WTC11 (cell line): ENCODE data around the gene GSTM1. TPM values are rescaled to one million over a fixed set of nuclear protein-coding genes. Genes with fewer than 3 reads are reported as not detected.

Source experiments
- ATAC-seq: fragments of 200-7000 bp; cut with Tn5 transposase; 2 replicates; pipeline ENCODE4 v1.10.0; 2021; ENCODE audit warnings: mild to moderate bottlenecking, moderate library complexity
- CTCF ChIA-PET: fragments of 300-600 bp; sonication (Branson Sonifier 250); formaldehyde crosslinking; loops from one replicate; lab custom pipeline; 2021; ENCODE audit warnings: antibody characterized with exemption; lab: Charles Lee
- POLR2A ChIA-PET: fragments of 350-600 bp; sonication (Branson Sonifier 250); formaldehyde crosslinking; loops from one replicate; lab custom pipeline; 2021; ENCODE audit warnings: antibody characterized with exemption; lab: Charles Lee
- DNase-seq: peaks from one replicate; pipeline ENCODE4 v3.0.0; 2021; ENCODE audit warnings: low spot score
- H3K27ac Mint-ChIP-seq: 2 replicates; pipeline ENCODE4 v1.8.0; 2021; ENCODE audit warnings: mixed read lengths
- H3K27me3 Mint-ChIP-seq: 2 replicates; pipeline ENCODE4 v1.8.0; 2021; ENCODE audit warnings: low read depth, mild to moderate bottlenecking, moderate library complexity, mixed read lengths
- H3K36me3 Mint-ChIP-seq: 2 replicates; pipeline ENCODE4 v1.8.0; 2021; ENCODE audit warnings: mixed read lengths
- H3K4me1 Mint-ChIP-seq: 2 replicates; pipeline ENCODE4 v1.8.0; 2022; ENCODE audit warnings: mixed read lengths
- H3K4me3 Mint-ChIP-seq: 2 replicates; pipeline ENCODE4 v1.8.0; 2021; ENCODE audit warnings: mild to moderate bottlenecking, moderate library complexity, mixed read lengths
- H3K9me3 Mint-ChIP-seq: 2 replicates; pipeline ENCODE4 v1.8.0; 2021; ENCODE audit warnings: mixed read lengths
- ATF1 ChIP-seq: sonication (generic); formaldehyde crosslinking; IDR thresholded peaks from 2 replicates; pipeline ENCODE4 v1.8.1; 2023; ENCODE audit warnings: mild to moderate bottlenecking, moderate library complexity, missing genetic modification reagents
- CREM ChIP-seq: sonication (generic); formaldehyde crosslinking; IDR thresholded peaks from 2 replicates; pipeline ENCODE4 v1.8.1; 2022; ENCODE audit warnings: mild to moderate bottlenecking, missing genetic modification reagents, moderate library complexity
- SP1 ChIP-seq: sonication (generic); formaldehyde crosslinking; conservative IDR thresholded peaks from 2 replicates; pipeline ENCODE4 v1.8.1; 2022; ENCODE audit warnings: missing genetic modification reagents
- TCF7 ChIP-seq: sonication (generic); formaldehyde crosslinking; IDR thresholded peaks from 2 replicates; pipeline ENCODE4 v1.8.0; 2022; ENCODE audit warnings: mild to moderate bottlenecking, low read depth, missing genetic modification reagents, moderate library complexity
- ZNF138 ChIP-seq: sonication (generic); formaldehyde crosslinking; conservative IDR thresholded peaks from 2 replicates; pipeline ENCODE4 v1.8.1; 2022; ENCODE audit warnings: mild to moderate bottlenecking, moderate library complexity, missing genetic modification reagents
- ZNF396 ChIP-seq: fragments of 250-450 bp; sonication (Bioruptor Pico); IDR thresholded peaks from 2 replicates; pipeline ENCODE4 v1.8.0; 2021; ENCODE audit warnings: mild to moderate bottlenecking, moderate library complexity, borderline replicate concordance
- total RNA-seq: library from RNA; stranded (reverse); gene quantifications from 3 replicates; pipeline ENCODE4 v1.2.3, GENCODE V29; 2021
- TF ChIP-seq, protein P1 (sequence below): fragments of 250-450 bp; sonication (Bioruptor Pico); IDR thresholded peaks from 2 replicates; pipeline ENCODE4 v1.8.0; 2021; ENCODE audit warnings: mild to moderate bottlenecking
- TF ChIP-seq, protein P2 (sequence below): fragments of 250-450 bp; sonication (Bioruptor Pico); IDR thresholded peaks from 2 replicates; pipeline ENCODE4 v1.9.0; 2021; ENCODE audit warnings: mild to moderate bottlenecking, borderline replicate concordance
- TF ChIP-seq, protein P3 (sequence below): sonication (generic); formaldehyde crosslinking; IDR thresholded peaks from 2 replicates; pipeline ENCODE4 v1.8.1; 2023; ENCODE audit warnings: mild to moderate bottlenecking, missing genetic modification reagents, moderate library complexity
- TF ChIP-seq, protein P4 (sequence below): sonication (generic); formaldehyde crosslinking; IDR thresholded peaks from 2 replicates; pipeline ENCODE4 v1.8.1; 2023; ENCODE audit warnings: mild to moderate bottlenecking, missing genetic modification reagents
- TF ChIP-seq, protein P5 (sequence below): sonication (generic); formaldehyde crosslinking; conservative IDR thresholded peaks from 2 replicates; pipeline ENCODE4 v1.8.1; 2023; ENCODE audit warnings: mild to moderate bottlenecking, low read depth, missing genetic modification reagents, moderate library complexity
- TF ChIP-seq, protein P6 (sequence below): sonication (generic); formaldehyde crosslinking; IDR thresholded peaks from 2 replicates; pipeline ENCODE4 v1.8.1; 2023; ENCODE audit warnings: mild to moderate bottlenecking, missing genetic modification reagents, moderate library complexity
- TF ChIP-seq, protein P7 (sequence below): sonication (generic); formaldehyde crosslinking; IDR thresholded peaks from 2 replicates; pipeline ENCODE4 v1.8.1; 2022; ENCODE audit warnings: missing genetic modification reagents, borderline replicate concordance
- TF ChIP-seq, protein P8 (sequence below): sonication (generic); formaldehyde crosslinking; IDR thresholded peaks from 2 replicates; pipeline ENCODE4 v1.8.1; 2022; ENCODE audit warnings: mild to moderate bottlenecking, missing genetic modification reagents, moderate library complexity, borderline replicate concordance
- TF ChIP-seq, protein P9 (sequence below): sonication (generic); formaldehyde crosslinking; IDR thresholded peaks from 2 replicates; pipeline ENCODE4 v1.8.0; 2022; ENCODE audit warnings: mild to moderate bottlenecking, missing genetic modification reagents
- TF ChIP-seq, protein P10 (sequence below): fragments of 200-600 bp; IDR thresholded peaks from 2 replicates; pipeline ENCODE4 v1.8.0; 2022; ENCODE audit warnings: antibody characterized with exemption

The GSTM1 gene
- total RNA-seq, 1 experiment from 2014 or later = not detected

DNA sequence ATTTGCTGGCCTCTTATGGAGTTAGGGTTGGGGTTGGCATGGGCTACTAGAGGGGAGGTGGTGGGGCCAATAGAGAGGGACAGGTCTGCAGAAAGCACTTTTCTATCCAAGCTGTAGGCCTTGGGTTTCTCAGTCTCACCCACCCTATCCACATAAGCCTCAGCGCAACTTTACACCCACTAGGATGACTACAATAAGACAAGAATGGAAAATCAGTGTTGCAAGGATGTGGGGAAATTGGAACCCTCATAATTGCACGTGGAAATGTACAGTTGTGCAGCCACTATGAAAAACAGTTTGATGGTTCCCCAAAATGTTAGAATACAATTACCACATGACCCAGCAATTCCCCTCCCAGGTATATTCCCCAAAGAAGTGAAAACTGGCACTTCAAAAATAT, 45.8 kb upstream of the GSTM1 start:
- no peaks in the 10 kb centered on the region for H3K9me3 Mint-ChIP-seq
- no peaks in the 10 kb centered on the region for H3K36me3 Mint-ChIP-seq
- ChIA-PET CTCF (interaction anchor here (2.8 to 6.8 kb wide), 8 partner anchors 9 to 343 kb away, joined by 15 to 188 read pairs (median 72); partner anchors contain the start of genes AHCYL1, AMPD2 and GNAT2), POLR2A (no interaction called here)
- H3K4me1 Mint-ChIP-seq = peaks cover 7% of the 10 kb centered on the region
- H3K27me3 Mint-ChIP-seq = peaks cover 5% of the 10 kb centered on the region; the same call in 1 of the 2 replicates
- ATAC-seq (no peak), DNase-seq (no peak)
- no peak overlapping the region for H3K4me3 Mint-ChIP-seq
- no peak overlapping the region for H3K27ac Mint-ChIP-seq
- TF ChIP-seq, protein P1, sequence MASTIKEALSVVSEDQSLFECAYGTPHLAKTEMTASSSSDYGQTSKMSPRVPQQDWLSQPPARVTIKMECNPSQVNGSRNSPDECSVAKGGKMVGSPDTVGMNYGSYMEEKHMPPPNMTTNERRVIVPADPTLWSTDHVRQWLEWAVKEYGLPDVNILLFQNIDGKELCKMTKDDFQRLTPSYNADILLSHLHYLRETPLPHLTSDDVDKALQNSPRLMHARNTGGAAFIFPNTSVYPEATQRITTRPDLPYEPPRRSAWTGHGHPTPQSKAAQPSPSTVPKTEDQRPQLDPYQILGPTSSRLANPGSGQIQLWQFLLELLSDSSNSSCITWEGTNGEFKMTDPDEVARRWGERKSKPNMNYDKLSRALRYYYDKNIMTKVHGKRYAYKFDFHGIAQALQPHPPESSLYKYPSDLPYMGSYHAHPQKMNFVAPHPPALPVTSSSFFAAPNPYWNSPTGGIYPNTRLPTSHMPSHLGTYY (CRISPR knock-in tag) = no peak
- TF ChIP-seq, protein P2, sequence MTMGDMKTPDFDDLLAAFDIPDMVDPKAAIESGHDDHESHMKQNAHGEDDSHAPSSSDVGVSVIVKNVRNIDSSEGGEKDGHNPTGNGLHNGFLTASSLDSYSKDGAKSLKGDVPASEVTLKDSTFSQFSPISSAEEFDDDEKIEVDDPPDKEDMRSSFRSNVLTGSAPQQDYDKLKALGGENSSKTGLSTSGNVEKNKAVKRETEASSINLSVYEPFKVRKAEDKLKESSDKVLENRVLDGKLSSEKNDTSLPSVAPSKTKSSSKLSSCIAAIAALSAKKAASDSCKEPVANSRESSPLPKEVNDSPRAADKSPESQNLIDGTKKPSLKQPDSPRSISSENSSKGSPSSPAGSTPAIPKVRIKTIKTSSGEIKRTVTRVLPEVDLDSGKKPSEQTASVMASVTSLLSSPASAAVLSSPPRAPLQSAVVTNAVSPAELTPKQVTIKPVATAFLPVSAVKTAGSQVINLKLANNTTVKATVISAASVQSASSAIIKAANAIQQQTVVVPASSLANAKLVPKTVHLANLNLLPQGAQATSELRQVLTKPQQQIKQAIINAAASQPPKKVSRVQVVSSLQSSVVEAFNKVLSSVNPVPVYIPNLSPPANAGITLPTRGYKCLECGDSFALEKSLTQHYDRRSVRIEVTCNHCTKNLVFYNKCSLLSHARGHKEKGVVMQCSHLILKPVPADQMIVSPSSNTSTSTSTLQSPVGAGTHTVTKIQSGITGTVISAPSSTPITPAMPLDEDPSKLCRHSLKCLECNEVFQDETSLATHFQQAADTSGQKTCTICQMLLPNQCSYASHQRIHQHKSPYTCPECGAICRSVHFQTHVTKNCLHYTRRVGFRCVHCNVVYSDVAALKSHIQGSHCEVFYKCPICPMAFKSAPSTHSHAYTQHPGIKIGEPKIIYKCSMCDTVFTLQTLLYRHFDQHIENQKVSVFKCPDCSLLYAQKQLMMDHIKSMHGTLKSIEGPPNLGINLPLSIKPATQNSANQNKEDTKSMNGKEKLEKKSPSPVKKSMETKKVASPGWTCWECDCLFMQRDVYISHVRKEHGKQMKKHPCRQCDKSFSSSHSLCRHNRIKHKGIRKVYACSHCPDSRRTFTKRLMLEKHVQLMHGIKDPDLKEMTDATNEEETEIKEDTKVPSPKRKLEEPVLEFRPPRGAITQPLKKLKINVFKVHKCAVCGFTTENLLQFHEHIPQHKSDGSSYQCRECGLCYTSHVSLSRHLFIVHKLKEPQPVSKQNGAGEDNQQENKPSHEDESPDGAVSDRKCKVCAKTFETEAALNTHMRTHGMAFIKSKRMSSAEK = no peak
- TF ChIP-seq, protein P3, sequence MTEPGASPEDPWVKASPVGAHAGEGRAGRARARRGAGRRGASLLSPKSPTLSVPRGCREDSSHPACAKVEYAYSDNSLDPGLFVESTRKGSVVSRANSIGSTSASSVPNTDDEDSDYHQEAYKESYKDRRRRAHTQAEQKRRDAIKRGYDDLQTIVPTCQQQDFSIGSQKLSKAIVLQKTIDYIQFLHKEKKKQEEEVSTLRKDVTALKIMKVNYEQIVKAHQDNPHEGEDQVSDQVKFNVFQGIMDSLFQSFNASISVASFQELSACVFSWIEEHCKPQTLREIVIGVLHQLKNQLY = no peak
- TF ChIP-seq, protein P4, sequence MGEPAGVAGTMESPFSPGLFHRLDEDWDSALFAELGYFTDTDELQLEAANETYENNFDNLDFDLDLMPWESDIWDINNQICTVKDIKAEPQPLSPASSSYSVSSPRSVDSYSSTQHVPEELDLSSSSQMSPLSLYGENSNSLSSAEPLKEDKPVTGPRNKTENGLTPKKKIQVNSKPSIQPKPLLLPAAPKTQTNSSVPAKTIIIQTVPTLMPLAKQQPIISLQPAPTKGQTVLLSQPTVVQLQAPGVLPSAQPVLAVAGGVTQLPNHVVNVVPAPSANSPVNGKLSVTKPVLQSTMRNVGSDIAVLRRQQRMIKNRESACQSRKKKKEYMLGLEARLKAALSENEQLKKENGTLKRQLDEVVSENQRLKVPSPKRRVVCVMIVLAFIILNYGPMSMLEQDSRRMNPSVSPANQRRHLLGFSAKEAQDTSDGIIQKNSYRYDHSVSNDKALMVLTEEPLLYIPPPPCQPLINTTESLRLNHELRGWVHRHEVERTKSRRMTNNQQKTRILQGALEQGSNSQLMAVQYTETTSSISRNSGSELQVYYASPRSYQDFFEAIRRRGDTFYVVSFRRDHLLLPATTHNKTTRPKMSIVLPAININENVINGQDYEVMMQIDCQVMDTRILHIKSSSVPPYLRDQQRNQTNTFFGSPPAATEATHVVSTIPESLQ (CRISPR knock-in tag) = no peak
- TF ChIP-seq, protein P5, sequence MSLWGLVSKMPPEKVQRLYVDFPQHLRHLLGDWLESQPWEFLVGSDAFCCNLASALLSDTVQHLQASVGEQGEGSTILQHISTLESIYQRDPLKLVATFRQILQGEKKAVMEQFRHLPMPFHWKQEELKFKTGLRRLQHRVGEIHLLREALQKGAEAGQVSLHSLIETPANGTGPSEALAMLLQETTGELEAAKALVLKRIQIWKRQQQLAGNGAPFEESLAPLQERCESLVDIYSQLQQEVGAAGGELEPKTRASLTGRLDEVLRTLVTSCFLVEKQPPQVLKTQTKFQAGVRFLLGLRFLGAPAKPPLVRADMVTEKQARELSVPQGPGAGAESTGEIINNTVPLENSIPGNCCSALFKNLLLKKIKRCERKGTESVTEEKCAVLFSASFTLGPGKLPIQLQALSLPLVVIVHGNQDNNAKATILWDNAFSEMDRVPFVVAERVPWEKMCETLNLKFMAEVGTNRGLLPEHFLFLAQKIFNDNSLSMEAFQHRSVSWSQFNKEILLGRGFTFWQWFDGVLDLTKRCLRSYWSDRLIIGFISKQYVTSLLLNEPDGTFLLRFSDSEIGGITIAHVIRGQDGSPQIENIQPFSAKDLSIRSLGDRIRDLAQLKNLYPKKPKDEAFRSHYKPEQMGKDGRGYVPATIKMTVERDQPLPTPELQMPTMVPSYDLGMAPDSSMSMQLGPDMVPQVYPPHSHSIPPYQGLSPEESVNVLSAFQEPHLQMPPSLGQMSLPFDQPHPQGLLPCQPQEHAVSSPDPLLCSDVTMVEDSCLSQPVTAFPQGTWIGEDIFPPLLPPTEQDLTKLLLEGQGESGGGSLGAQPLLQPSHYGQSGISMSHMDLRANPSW = no peak
- no peak for TF ChIP-seq CREM (CRISPR knock-in tag)
- TF ChIP-seq, protein P6, sequence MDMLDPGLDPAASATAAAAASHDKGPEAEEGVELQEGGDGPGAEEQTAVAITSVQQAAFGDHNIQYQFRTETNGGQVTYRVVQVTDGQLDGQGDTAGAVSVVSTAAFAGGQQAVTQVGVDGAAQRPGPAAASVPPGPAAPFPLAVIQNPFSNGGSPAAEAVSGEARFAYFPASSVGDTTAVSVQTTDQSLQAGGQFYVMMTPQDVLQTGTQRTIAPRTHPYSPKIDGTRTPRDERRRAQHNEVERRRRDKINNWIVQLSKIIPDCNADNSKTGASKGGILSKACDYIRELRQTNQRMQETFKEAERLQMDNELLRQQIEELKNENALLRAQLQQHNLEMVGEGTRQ (CRISPR knock-in tag) = no peak
- no peak for TF ChIP-seq TCF7 (CRISPR knock-in tag)
- no peak for TF ChIP-seq ZNF138 (CRISPR knock-in tag)
- no peak for TF ChIP-seq SP1 (CRISPR knock-in tag)
- TF ChIP-seq, protein P7, sequence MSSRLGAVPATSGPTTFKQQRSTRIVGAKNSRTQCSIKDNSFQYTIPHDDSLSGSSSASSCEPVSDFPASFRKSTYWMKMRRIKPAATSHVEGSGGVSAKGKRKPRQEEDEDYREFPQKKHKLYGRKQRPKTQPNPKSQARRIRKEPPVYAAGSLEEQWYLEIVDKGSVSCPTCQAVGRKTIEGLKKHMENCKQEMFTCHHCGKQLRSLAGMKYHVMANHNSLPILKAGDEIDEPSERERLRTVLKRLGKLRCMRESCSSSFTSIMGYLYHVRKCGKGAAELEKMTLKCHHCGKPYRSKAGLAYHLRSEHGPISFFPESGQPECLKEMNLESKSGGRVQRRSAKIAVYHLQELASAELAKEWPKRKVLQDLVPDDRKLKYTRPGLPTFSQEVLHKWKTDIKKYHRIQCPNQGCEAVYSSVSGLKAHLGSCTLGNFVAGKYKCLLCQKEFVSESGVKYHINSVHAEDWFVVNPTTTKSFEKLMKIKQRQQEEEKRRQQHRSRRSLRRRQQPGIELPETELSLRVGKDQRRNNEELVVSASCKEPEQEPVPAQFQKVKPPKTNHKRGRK (CRISPR knock-in tag) = no peak
- TF ChIP-seq, protein P8, sequence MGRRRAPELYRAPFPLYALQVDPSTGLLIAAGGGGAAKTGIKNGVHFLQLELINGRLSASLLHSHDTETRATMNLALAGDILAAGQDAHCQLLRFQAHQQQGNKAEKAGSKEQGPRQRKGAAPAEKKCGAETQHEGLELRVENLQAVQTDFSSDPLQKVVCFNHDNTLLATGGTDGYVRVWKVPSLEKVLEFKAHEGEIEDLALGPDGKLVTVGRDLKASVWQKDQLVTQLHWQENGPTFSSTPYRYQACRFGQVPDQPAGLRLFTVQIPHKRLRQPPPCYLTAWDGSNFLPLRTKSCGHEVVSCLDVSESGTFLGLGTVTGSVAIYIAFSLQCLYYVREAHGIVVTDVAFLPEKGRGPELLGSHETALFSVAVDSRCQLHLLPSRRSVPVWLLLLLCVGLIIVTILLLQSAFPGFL (CRISPR knock-in tag) = no peak
- no peak for TF ChIP-seq ATF1
- TF ChIP-seq, protein P9, sequence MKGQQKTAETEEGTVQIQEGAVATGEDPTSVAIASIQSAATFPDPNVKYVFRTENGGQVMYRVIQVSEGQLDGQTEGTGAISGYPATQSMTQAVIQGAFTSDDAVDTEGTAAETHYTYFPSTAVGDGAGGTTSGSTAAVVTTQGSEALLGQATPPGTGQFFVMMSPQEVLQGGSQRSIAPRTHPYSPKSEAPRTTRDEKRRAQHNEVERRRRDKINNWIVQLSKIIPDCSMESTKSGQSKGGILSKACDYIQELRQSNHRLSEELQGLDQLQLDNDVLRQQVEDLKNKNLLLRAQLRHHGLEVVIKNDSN (CRISPR knock-in tag) = no peak
- TF ChIP-seq ZNF396 (CRISPR knock-in tag) = no peak
- TF ChIP-seq, protein P10, sequence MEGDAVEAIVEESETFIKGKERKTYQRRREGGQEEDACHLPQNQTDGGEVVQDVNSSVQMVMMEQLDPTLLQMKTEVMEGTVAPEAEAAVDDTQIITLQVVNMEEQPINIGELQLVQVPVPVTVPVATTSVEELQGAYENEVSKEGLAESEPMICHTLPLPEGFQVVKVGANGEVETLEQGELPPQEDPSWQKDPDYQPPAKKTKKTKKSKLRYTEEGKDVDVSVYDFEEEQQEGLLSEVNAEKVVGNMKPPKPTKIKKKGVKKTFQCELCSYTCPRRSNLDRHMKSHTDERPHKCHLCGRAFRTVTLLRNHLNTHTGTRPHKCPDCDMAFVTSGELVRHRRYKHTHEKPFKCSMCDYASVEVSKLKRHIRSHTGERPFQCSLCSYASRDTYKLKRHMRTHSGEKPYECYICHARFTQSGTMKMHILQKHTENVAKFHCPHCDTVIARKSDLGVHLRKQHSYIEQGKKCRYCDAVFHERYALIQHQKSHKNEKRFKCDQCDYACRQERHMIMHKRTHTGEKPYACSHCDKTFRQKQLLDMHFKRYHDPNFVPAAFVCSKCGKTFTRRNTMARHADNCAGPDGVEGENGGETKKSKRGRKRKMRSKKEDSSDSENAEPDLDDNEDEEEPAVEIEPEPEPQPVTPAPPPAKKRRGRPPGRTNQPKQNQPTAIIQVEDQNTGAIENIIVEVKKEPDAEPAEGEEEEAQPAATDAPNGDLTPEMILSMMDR = no peak
